NT2/D1 (cell line): ENCODE data around the gene GPNMB.

Experiments used
- DNase-seq: peaks from one replicate; pipeline ENCODE4 v3.0.0-alpha.2; 2011; ENCODE audit warnings: low read depth, low spot score
- H3K27me3 ChIP-seq: 2 replicates; pipeline ENCODE4 v1.6.0; 2011; ENCODE audit warnings: mild to moderate bottlenecking; ENCODE audit not compliant: insufficient read length, insufficient read depth
- H3K36me3 ChIP-seq: 2 replicates; pipeline ENCODE4 v1.6.1; 2011; ENCODE audit warnings: mild to moderate bottlenecking, low read length, mixed read lengths; ENCODE audit not compliant: insufficient read depth, insufficient read length
- H3K4me1 ChIP-seq: 2 replicates; pipeline ENCODE4 v1.5.1; 2011; ENCODE audit not compliant: insufficient read depth, insufficient read length
- H3K4me3 ChIP-seq: 2 replicates; pipeline ENCODE4 v1.5.1; 2011; ENCODE audit warnings: low read depth; ENCODE audit not compliant: insufficient read length
- H3K9ac ChIP-seq: 2 replicates; pipeline ENCODE4 v1.6.0; 2011; ENCODE audit warnings: low read depth; ENCODE audit not compliant: insufficient read length
- H3K9me3 ChIP-seq: 2 replicates; pipeline ENCODE4 v1.5.1; 2011; ENCODE audit warnings: mild to moderate bottlenecking, low read length; ENCODE audit not compliant: insufficient read depth
- SUZ12 ChIP-seq: IDR thresholded peaks from 2 replicates; pipeline ENCODE4 v1.6.1; 2011; ENCODE audit not compliant: insufficient read length, insufficient read depth; ENCODE audit errors: extremely low read depth
- YY1 ChIP-seq: IDR thresholded peaks from 2 replicates; pipeline ENCODE4 v1.6.1; 2011; ENCODE audit not compliant: insufficient read length, insufficient read depth
- ZNF274 ChIP-seq: IDR thresholded peaks from 2 replicates; pipeline ENCODE4 v1.6.1; 2011; ENCODE audit warnings: mild to moderate bottlenecking, low read depth, low read length

GPNMB gene

GRCh38 chr7:23279819-23280525 lies 33.4 kb downstream of the GPNMB start:
- no peaks in the 10 kb centered on the region for H3K36me3 ChIP-seq
- no peak for TF ChIP-seq YY1
- no peak for TF ChIP-seq ZNF274
- TF ChIP-seq SUZ12, result no peak
- DNase-seq, result no peak
- no peaks in the 10 kb centered on the region for H3K4me1 ChIP-seq
- no peaks in the 10 kb centered on the region for H3K27me3 ChIP-seq
- H3K9ac ChIP-seq, result no peak overlapping the region
- no peak overlapping the region for H3K4me3 ChIP-seq
- H3K9me3 ChIP-seq, result no peaks in the 10 kb centered on the region

- Histone ChIP-seq H3K36me3 (no peaks in the 10 kb centered on the region), H3K4me3 (no peak overlapping the region), H3K9ac (no peak overlapping the region), H3K4me1 (peaks cover 2% of the 10 kb centered on the region), H3K9me3 (no peaks in the 10 kb centered on the region), H3K27me3 (no peaks in the 10 kb centered on the region)
- TF ChIP-seq SUZ12 (no peak), ZNF274 (no peak), YY1 (no peak)
- DNase-seq, result no peak
Observed at GRCh38 chr7:23283086-23283485, 36.5 kb downstream of the GPNMB start.

- no peaks in the 10 kb centered on the region for H3K27me3 ChIP-seq
- H3K9ac ChIP-seq, result no peak overlapping the region
- no peak for DNase-seq
- no peak for TF ChIP-seq YY1
- TF ChIP-seq SUZ12, result no peak
- no peak for TF ChIP-seq ZNF274
- H3K36me3 ChIP-seq, result no peaks in the 10 kb centered on the region
- no peaks in the 10 kb centered on the region for H3K9me3 ChIP-seq
- no peak overlapping the region for H3K4me3 ChIP-seq
- H3K4me1 ChIP-seq, result peaks cover 2% of the 10 kb centered on the region
Observed at GRCh38 chr7:23284871-23285270, 38.3 kb downstream of the GPNMB start.

- TF ChIP-seq SUZ12 (no peak), ZNF274 (no peak), YY1 (no peak)
- no peaks in the 10 kb centered on the region for H3K9me3 ChIP-seq
- H3K36me3 ChIP-seq, result no peaks in the 10 kb centered on the region
- H3K9ac ChIP-seq, result no peak overlapping the region
- peaks cover 2% of the 10 kb centered on the region for H3K4me1 ChIP-seq
- H3K27me3 ChIP-seq, result no peaks in the 10 kb centered on the region
- H3K4me3 ChIP-seq, result no peak overlapping the region
- DNase-seq, result no peak
Observed at GRCh38 chr7:23285657-23286646, 39.4 kb downstream of the GPNMB start.

- no peak for DNase-seq
- no peaks in the 10 kb centered on the region for H3K9me3 ChIP-seq
- TF ChIP-seq YY1, result no peak
- no peak for TF ChIP-seq ZNF274
- TF ChIP-seq SUZ12, result no peak
Observed at GRCh38 chr7:23287612-23288011, 41.0 kb downstream of the GPNMB start.

GRCh38 chr7:23290993-23291392 lies 44.4 kb downstream of the GPNMB start:
- Histone ChIP-seq H3K4me1 (peaks cover 5% of the 10 kb centered on the region), H3K4me3 (no peak overlapping the region), H3K9me3 (no peaks in the 10 kb centered on the region), H3K27me3 (no peaks in the 10 kb centered on the region), H3K9ac (no peak overlapping the region), H3K36me3 (no peaks in the 10 kb centered on the region)
- DNase-seq, result no peak
- TF ChIP-seq YY1 (no peak), ZNF274 (no peak), SUZ12 (no peak)

More at GRCh38 chr7:23287612-23288011, 41.0 kb downstream of the GPNMB start:
- Histone ChIP-seq H3K9ac (no peak overlapping the region), H3K4me3 (no peak overlapping the region), H3K4me1 (peaks cover 2% of the 10 kb centered on the region), H3K27me3 (no peaks in the 10 kb centered on the region), H3K36me3 (no peaks in the 10 kb centered on the region)
